ENCODE measurements around the gene JMJD8.

Gene JMJD8

DNA sequence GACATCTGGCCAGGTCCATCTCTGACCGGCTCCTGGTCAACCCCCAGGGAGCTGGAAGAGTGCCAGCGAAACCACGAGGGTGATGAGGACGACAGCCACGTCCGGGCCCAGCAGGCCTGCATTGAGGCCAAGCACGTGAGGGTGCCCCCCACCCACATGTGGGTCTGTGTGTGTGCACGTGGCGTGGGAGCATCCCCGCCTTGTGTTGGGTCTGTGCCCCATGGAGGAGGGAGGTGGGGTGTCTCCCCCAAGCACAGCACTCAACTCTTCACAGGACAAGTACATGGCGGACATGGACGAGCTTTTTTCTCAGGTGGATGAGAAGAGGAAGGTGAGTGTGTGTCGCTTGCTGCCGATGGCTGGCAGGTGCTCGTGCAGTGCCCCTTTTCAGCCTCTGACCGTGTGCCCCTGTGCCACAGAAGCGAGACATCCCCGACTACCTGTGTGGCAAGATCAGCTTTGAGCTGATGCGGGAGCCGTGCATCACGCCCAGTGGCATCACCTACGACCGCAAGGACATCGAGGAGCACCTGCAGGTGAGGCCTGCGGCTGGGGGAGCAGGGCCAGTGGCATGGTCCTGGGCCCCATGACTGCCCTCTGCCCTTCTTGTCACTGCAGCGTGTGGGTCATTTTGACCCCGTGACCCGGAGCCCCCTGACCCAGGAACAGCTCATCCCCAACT is 2.2 kb downstream of the JMJD8 start:
- in situ Hi-C loops (cut with MboI; ENCODE audit: low sequenced_read_pairs, unreplicated experiment), result no loop called here
- TF ChIP-seq, protein P1, sequence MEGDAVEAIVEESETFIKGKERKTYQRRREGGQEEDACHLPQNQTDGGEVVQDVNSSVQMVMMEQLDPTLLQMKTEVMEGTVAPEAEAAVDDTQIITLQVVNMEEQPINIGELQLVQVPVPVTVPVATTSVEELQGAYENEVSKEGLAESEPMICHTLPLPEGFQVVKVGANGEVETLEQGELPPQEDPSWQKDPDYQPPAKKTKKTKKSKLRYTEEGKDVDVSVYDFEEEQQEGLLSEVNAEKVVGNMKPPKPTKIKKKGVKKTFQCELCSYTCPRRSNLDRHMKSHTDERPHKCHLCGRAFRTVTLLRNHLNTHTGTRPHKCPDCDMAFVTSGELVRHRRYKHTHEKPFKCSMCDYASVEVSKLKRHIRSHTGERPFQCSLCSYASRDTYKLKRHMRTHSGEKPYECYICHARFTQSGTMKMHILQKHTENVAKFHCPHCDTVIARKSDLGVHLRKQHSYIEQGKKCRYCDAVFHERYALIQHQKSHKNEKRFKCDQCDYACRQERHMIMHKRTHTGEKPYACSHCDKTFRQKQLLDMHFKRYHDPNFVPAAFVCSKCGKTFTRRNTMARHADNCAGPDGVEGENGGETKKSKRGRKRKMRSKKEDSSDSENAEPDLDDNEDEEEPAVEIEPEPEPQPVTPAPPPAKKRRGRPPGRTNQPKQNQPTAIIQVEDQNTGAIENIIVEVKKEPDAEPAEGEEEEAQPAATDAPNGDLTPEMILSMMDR (IDR thresholded peaks at IDR 0.05; ENCODE audit: borderline replicate concordance, control extremely low read depth, extremely low read depth, insufficient read depth, missing control alignments), result no peak
- DNase-seq (ENCODE audit: low spot score), result no peak

DNA sequence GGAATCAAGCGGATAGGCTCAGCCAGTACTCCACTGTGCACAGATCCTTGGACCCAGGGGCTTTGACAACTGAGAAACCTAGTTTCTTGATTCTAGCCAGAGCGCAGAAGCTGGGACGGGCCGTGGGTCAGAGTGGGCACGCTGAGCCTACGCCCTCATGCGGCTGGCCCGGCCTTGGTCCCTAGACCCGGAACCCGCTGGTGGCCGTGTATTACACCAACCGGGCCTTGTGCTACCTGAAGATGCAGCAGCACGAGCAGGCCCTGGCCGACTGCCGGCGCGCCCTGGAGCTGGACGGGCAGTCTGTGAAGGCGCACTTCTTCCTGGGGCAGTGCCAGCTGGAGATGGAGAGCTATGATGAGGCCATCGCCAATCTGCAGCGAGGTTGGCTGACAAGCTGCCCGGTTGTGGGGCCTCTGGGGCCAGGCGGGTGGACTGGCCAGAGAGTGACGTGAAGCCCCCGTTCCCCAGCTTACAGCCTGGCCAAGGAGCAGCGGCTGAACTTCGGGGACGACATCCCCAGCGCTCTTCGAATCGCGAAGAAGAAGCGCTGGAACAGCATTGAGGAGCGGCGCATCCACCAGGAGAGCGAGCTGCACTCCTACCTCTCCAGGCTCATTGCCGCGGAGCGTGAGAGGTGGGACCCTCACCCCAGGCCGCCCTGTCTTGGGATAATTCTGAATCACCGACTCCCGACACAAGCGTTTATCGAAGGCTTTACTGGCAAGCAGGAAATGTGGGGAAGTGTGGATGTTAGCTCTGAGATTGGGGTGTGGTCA is 3.0 kb downstream of the JMJD8 start:
- TF ChIP-seq, protein P1 (IDR thresholded peaks at IDR 0.05; ENCODE audit: borderline replicate concordance, control extremely low read depth, extremely low read depth, insufficient read depth, missing control alignments), result peak; percentile 12
- no peak for DNase-seq (ENCODE audit: low spot score)
- in situ Hi-C loops (cut with MboI; ENCODE audit: low sequenced_read_pairs, unreplicated experiment), result no loop called here

DNA sequence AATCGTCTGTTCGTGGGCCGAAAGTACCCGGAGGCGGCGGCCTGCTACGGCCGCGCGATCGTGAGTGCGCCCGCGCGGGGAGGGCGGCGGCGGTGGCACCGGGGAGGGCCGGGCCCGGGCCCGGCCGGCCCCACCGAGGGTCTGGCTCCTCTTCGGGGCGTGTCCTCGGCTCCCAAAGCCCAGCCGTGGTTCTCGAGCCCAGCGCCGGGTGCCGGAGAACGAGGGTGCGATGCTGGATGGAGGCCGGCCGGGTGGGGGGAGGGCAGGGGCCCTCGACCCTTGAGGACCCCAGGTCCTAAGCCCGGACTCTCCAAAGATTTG is 3.5 kb downstream of the JMJD8 start:
- no peak for DNase-seq (ENCODE audit: low spot score)
- in situ Hi-C loops (cut with MboI; ENCODE audit: low sequenced_read_pairs, unreplicated experiment), result no loop called here
- TF ChIP-seq, protein P1 (IDR thresholded peaks at IDR 0.05; ENCODE audit: borderline replicate concordance, control extremely low read depth, extremely low read depth, insufficient read depth, missing control alignments), result no peak

DNA sequence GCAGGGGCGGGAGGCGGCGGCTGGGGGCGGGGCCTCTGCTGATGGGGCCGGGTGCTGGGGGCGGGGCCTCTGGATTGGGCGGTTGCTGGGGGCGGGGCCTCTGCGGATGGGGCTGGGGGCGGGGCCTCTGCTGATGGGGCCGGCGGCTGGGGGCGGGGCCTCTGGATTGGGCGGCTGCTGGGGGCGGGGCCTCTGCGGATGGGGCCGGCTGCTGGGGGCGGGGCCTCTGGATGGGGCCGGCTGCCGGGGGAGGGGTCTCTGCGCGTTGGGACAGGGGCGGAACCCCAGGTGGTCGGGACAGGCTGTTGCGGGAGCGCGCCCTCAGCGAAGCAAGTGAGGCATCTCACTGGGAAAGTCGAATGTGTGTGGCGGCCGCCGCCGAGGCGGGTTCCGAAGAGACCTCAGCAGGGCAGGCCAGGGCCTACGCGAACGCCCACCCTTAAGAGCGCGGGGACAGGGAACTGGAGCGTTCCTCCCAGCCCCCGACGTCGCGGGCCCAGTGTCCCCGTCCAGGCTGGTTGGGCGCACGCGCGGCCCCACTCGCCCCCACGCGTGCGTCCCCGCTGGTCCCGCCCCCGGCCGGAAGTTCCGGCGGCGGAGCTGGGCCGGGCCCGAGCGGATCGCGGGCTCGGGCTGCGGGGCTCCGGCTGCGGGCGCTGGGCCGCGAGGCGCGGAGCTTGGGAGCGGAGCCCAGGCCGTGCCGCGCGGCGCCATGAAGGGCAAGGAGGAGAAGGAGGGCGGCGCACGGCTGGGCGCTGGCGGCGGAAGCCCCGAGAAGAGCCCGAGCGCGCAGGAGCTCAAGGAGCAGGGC is 4.1 kb downstream of the JMJD8 start, which contains the start of gene STUB1:
Gene STUB1, plus strand, starts transcription at position 597 of the 811 bp plus-strand sequence. Its CDS starts 116 bp downstream, at position 713.
- in situ Hi-C loops (cut with MboI; ENCODE audit: low sequenced_read_pairs, unreplicated experiment), result no loop called here
- TF ChIP-seq, protein P1 (IDR thresholded peaks at IDR 0.05; ENCODE audit: borderline replicate concordance, control extremely low read depth, extremely low read depth, insufficient read depth, missing control alignments), result no peak
- DNase-seq (ENCODE audit: low spot score), result peak; percentile 89

DNA sequence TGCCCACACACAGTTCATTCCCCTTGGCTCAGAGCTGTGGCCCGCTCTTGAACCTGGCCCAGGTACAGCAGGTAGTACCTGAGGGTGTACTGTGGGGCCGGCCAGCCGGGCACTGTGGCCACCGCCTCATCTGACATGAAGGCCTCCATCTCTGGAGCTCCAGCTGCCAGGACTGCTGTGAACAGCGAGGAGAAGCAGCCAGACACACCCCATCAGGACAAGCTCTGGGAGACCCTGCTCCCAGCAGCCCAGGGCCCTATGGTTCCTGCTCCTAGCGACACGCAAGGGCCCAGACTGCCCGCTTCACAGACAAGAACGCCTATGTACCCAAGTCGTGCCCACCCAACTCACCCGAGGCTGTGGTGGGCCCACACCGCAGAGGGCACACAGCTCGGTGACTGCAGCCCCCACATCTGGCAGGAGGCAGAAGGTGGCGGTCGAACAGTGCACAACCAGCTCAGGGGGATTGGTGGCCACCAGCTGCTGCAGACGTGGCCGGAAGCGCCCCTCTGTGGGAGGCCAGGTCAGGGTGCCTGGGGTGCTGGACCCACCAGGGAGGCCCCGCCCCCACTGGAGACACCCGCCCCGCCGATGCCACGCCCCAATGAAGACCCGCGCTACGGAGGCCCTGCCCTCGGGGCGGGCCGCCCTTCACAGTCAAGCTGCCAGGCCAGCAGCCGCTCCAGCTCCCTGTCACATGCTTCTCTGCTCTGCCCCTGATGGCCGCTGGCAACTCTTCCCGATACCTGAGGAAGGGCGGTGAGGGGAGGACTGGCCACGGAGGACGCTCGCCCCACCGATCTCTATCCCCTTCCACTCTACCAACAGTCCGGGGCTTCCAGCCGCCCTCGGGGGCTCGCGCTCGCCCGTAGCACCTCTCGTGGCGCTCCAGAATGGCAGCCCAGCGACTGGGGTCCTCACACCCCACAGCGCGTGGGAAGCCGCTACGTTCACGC is 5.0 kb downstream of the JMJD8 start:
- DNase-seq (ENCODE audit: low spot score), result peak; percentile 64
- in situ Hi-C loops (cut with MboI; ENCODE audit: low sequenced_read_pairs, unreplicated experiment), result no loop called here
- TF ChIP-seq, protein P1 (IDR thresholded peaks at IDR 0.05; ENCODE audit: borderline replicate concordance, control extremely low read depth, extremely low read depth, insufficient read depth, missing control alignments), result no peak

All from GM13976 (cell line).